NCI-H345 treated with DMSO at 0.1 percent for 48 hours (cell line): ENCODE measurements around the gene CEP41.

Source experiments
- DNase-seq: peaks from one replicate; lab custom pipeline; 2025; ENCODE audit not compliant: unreplicated experiment; lab: John Stamatoyannopoulos, UW

Gene CEP41

GRCh38 chr7:130420943-130421578 lies 19.8 kb downstream of the CEP41 start:
- peak; percentile 42 for DNase-seq

GRCh38 chr7:130419658-130420057 lies 21.2 kb downstream of the CEP41 start:
- DNase-seq, result no peak

- DNase-seq, result no peak
Observed at GRCh38 chr7:130418306-130418705, 22.5 kb downstream of the CEP41 start.

GRCh38 chr7:130417213-130417612 lies 23.6 kb downstream of the CEP41 start:
- DNase-seq, result no peak

GRCh38 chr7:130415006-130415405 lies 25.8 kb downstream of the CEP41 start:
- DNase-seq, result no peak

DNA sequence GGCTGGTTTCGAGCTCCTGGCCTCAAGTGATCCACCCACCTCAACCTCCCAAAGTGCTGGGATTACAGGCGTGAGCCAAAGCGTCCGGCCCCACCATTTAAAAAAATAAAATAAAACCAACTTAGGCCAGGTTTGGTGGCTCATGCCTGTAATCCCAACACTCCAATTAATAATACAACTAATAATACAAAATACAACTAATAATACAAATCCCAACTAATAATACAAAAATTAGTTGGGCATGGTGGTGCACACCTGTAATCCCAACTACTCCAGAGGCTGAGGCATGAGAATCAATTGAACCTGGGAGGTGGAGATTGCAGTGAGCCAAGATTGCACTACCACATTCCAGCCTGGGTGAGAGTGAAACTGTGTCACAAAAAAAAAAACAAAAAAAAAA lies 27.6 kb downstream of the CEP41 start:
- no peak for DNase-seq

DNA sequence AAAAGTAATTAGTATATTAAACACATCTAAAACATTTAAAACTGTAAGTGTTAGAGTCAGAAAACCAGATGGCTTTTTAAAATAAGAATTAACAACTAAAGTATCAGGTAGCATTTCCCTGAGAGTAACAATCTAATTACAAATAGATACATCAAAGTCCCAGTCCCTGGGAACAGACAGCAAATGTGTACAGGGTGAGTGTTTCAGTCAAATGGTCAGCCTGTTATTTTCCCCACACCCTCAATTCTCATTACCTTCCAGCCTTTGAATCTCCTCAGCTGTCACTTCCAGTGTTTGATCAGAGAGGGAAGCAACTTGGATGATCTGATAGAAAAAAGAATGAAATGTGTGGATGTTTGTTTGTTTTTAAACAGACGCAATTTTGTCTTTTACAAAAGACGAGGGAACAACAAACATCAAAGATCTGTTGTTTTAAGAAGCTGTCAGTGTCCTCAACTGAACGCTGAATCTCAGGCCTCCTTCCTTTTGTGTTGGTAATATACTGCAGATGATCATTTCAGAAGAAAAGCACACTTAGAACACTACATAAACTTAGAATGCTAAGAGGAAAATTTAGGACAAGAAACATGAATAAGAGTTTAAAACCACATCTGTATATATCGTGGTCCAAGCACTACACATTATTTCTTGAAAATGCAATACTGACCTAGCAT lies 29.8 kb downstream of the CEP41 start:
- no peak for DNase-seq

GRCh38 chr7:130409712-130410072 lies 31.1 kb downstream of the CEP41 start:
- no peak for DNase-seq

- DNase-seq, result no peak
Observed at GRCh38 chr7:130409067-130409711, 31.6 kb downstream of the CEP41 start.

DNA sequence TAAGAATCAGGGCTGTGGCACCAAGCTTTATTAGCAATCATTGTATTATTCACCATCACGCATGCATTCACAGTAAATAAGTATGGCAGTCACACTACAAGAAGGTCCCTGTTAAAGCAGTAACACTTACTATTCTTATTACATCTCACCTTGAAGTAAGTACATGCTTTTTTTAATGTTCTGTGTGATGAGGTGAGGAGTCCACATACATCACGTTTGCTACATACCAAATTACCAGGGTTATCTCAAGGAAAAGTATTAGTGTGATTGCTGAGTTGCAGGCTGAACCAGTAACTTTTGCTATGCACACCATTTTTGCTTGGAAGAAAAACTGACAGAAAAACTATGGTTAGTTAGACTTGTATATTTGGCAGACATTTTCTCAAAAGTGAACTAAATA lies 35.8 kb downstream of the CEP41 start:
- no peak for DNase-seq

GRCh38 chr7:130401578-130401977 lies 39.2 kb downstream of the CEP41 start:
- no peak for DNase-seq

- DNase-seq, result no peak
Observed at GRCh38 chr7:130401101-130401500, 39.7 kb downstream of the CEP41 start.

DNA sequence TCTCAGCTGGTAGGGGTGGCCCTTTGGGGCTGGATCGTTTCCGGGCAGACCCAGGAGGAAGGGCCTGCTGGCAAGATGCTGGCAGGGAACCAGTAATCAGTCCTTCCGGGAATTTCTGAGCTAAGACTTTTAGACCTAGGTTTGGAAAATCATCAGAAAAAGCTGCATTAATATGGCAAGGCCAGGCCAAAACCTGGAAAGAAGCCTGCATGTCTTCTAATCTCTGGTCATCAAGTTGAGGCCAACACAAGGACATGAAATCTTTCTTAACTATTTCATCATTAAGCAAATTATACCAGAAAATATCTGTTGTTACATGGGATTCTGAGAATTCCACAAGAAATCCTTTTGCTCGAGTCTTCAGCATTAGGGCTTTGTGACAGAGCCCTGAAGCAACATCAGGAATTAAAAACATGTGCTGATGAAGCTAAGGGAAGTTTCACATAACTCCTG lies 40.7 kb downstream of the CEP41 start:
- no peak for DNase-seq

- no peak for DNase-seq
Observed at GRCh38 chr7:130398526-130399090, 42.2 kb downstream of the CEP41 start.

- no peak for DNase-seq
Observed at GRCh38 chr7:130397758-130398073, 43.1 kb downstream of the CEP41 start.

DNA sequence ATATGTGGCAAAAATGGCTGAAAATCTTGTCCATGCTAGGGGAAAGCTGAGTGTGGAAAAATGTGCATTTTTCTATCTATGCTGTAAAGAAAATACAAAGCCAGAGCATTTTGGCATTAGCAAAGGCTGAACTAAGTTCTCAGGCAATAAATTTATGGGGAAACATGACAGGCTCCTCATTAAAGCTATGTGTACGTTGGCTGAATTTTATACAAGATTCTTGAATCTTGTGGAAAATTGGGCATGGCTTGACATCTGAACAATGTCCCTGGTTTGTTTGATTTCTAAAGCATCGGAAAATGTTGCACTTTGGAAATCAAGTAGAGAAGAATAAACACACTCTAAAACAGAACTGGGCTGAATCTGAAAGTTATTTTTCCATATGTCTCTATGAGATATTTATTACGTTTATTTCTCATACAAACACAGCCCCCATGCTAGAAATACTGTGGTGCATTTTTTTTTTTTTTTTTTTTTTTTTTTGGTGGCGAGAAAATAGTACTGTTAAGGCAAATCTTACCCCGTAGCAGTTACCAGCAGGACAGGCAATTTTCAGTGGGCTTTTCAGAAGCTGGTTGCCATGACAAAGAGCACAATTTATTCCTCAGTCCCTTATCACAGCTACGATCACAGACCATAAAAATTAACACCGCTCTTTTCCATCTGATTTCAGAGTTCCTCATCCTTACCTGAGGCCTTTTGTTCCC lies 43.6 kb downstream of the CEP41 start:
- no peak for DNase-seq

DNA sequence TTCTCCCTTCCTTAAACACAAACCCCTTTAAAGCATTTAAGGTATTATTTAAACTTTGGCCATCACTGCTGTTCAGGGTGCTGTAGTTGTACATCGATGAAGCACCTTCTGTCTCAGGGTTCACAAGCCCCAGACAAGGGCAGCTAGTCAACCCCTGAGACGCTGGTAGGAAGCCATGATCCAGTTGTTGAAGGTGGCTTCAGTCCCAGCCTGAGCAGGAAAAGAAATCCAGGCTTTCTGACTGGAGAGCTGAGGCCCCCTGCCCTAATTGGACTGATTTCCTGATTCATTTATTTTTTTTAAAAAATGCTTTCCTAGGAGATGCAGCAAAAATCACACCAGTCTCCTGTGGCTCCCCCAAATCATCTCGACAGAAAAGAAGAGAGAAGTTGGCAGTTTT lies 44.7 kb downstream of the CEP41 start:
- DNase-seq, result no peak

GRCh38 chr7:130395421-130395820 lies 45.4 kb downstream of the CEP41 start:
- DNase-seq, result no peak

GRCh38 chr7:130394421-130395195 lies 46.2 kb downstream of the CEP41 start:
- no peak for DNase-seq

GRCh38 chr7:130393841-130394411 lies 46.9 kb downstream of the CEP41 start:
- no peak for DNase-seq
